ENCODE data around the gene SFTA2. TPM values are rescaled to one million over a fixed set of nuclear protein-coding genes. Genes with fewer than 3 reads are reported as not detected.

Gene SFTA2
- total RNA-seq, 1 donor from 2014 or later: 2.8 TPM

- Mint-ChIP-seq H3K27ac (ENCODE audit: unreplicated experiment) (no peak overlapping the region), H3K36me3 (ENCODE audit: low read depth, unreplicated experiment) (no peaks in the 10 kb centered on the region), H3K9me3 (ENCODE audit: unreplicated experiment) (no peaks in the 10 kb centered on the region), H3K4me1 (ENCODE audit: unreplicated experiment) (peaks cover 3% of the 10 kb centered on the region), H3K27me3 (ENCODE audit: unreplicated experiment) (peaks cover 8% of the 10 kb centered on the region), H3K4me3 (ENCODE audit: unreplicated experiment) (no peak overlapping the region)
- DNase-seq (ENCODE audit: low spot score): no peak
- TF ChIP-seq CTCF (IDR thresholded peaks at IDR 0.05; ENCODE audit: unreplicated experiment): no peak
These were observed 12.1 kb upstream of the SFTA2 start for GRCh38 chr6:30944051-30944450.

- peak; percentile 64 for DNase-seq (ENCODE audit: low spot score)
- H3K4me3 Mint-ChIP-seq (ENCODE audit: unreplicated experiment): no peak overlapping the region
- no peaks in the 10 kb centered on the region for H3K36me3 Mint-ChIP-seq (ENCODE audit: low read depth, unreplicated experiment)
- peaks cover 3% of the 10 kb centered on the region for H3K4me1 Mint-ChIP-seq (ENCODE audit: unreplicated experiment)
- H3K9me3 Mint-ChIP-seq (ENCODE audit: unreplicated experiment): no peaks in the 10 kb centered on the region
- H3K27me3 Mint-ChIP-seq (ENCODE audit: unreplicated experiment): peaks cover 8% of the 10 kb centered on the region
- H3K27ac Mint-ChIP-seq (ENCODE audit: unreplicated experiment): no peak overlapping the region
- TF ChIP-seq CTCF (IDR thresholded peaks at IDR 0.05; ENCODE audit: unreplicated experiment): no peak
These were observed 10.5 kb upstream of the SFTA2 start for GRCh38 chr6:30942338-30943060.

GRCh38 chr6:30940361-30940986, 8.5 kb upstream of the SFTA2 start, which contains the start of gene MUCL3:
Gene MUCL3 (plus strand): TSS chr6:30940973. CDS start chr6:30941000, 27 bp downstream.
- no peak for TF ChIP-seq CTCF (IDR thresholded peaks at IDR 0.05; ENCODE audit: unreplicated experiment)
- no peaks in the 10 kb centered on the region for H3K9me3 Mint-ChIP-seq (ENCODE audit: unreplicated experiment)
- H3K27me3 Mint-ChIP-seq (ENCODE audit: unreplicated experiment): peaks cover 8% of the 10 kb centered on the region
- peaks cover 6% of the 10 kb centered on the region for H3K4me1 Mint-ChIP-seq (ENCODE audit: unreplicated experiment)
- no peak within 1 kb of the TSS for H3K27ac Mint-ChIP-seq (ENCODE audit: unreplicated experiment)
- H3K4me3 Mint-ChIP-seq (ENCODE audit: unreplicated experiment): no peak within 1 kb of the TSS
- no peak for DNase-seq (ENCODE audit: low spot score)
- H3K36me3 Mint-ChIP-seq (ENCODE audit: low read depth, unreplicated experiment): no peaks in the 10 kb centered on the region

- H3K4me3 Mint-ChIP-seq (ENCODE audit: unreplicated experiment): no peak overlapping the region
- no peaks in the 10 kb centered on the region for H3K9me3 Mint-ChIP-seq (ENCODE audit: unreplicated experiment)
- no peak for DNase-seq (ENCODE audit: low spot score)
- TF ChIP-seq CTCF (IDR thresholded peaks at IDR 0.05; ENCODE audit: unreplicated experiment): no peak
- peaks cover 6% of the 10 kb centered on the region for H3K4me1 Mint-ChIP-seq (ENCODE audit: unreplicated experiment)
- H3K36me3 Mint-ChIP-seq (ENCODE audit: low read depth, unreplicated experiment): no peaks in the 10 kb centered on the region
- no peak overlapping the region for H3K27ac Mint-ChIP-seq (ENCODE audit: unreplicated experiment)
- H3K27me3 Mint-ChIP-seq (ENCODE audit: unreplicated experiment): peaks cover 8% of the 10 kb centered on the region
These were observed 7.5 kb upstream of the SFTA2 start for GRCh38 chr6:30939473-30939872.

GRCh38 chr6:30938730-30939129, 6.8 kb upstream of the SFTA2 start:
- Mint-ChIP-seq H3K27me3 (ENCODE audit: unreplicated experiment) (peaks cover 8% of the 10 kb centered on the region), H3K4me3 (ENCODE audit: unreplicated experiment) (no peak overlapping the region), H3K27ac (ENCODE audit: unreplicated experiment) (no peak overlapping the region), H3K9me3 (ENCODE audit: unreplicated experiment) (no peaks in the 10 kb centered on the region), H3K36me3 (ENCODE audit: low read depth, unreplicated experiment) (no peaks in the 10 kb centered on the region), H3K4me1 (ENCODE audit: unreplicated experiment) (peaks cover 6% of the 10 kb centered on the region)
- no peak for TF ChIP-seq CTCF (IDR thresholded peaks at IDR 0.05; ENCODE audit: unreplicated experiment)
- no peak for DNase-seq (ENCODE audit: low spot score)
